Ectodermal cell (in vitro differentiated cells): ENCODE results near the gene ARHGAP31.
"Not testable (repeated sequence)": the region's sequence is repeated elsewhere in the genome, so short reads cannot be mapped to it uniquely, and the experiment has no call there.

Experiments used
- H3K27ac ChIP-seq: 2 replicates; pipeline ENCODE4 v1.7.0; 2013; ENCODE audit warnings: mild to moderate bottlenecking, low read depth, low read length; ENCODE audit not compliant: insufficient read depth, poor library complexity, severe bottlenecking
- H3K27me3 ChIP-seq: 2 replicates; pipeline ENCODE4 v1.7.0; 2013; ENCODE audit warnings: mild to moderate bottlenecking, low read length; ENCODE audit not compliant: insufficient read depth, control insufficient read depth, poor library complexity, severe bottlenecking
- H3K36me3 ChIP-seq: one replicate; pipeline ENCODE4 v1.7.0; 2013; ENCODE audit warnings: low read length; ENCODE audit not compliant: control insufficient read depth, insufficient read depth
- H3K4me1 ChIP-seq: one replicate; pipeline ENCODE4 v1.7.0; 2013; ENCODE audit warnings: low read length; ENCODE audit not compliant: control insufficient read depth, insufficient read depth
- H3K4me3 ChIP-seq: 2 replicates; pipeline ENCODE4 v1.7.0; 2013; ENCODE audit warnings: low read depth, low read length, control low read depth; ENCODE audit not compliant: insufficient read depth
- H3K9me3 ChIP-seq: 2 replicates; pipeline ENCODE4 v1.7.0; 2013; ENCODE audit warnings: mild to moderate bottlenecking, low read length, moderate library complexity; ENCODE audit not compliant: control insufficient read depth
- WGBS, 2 experiments: methylation state at CpG; one replicate each; pipeline ENCODE4 v1.1.7; 2013; ENCODE audit warnings: missing lambda C conversion rate in 2 of 2; 5-methylcytosine and 5-hydroxymethylcytosine counted together

ARHGAP31 gene

GRCh38 chr3:119330858-119331257, 36.7 kb downstream of the ARHGAP31 start:
- H3K36me3 ChIP-seq = no peaks in the 10 kb centered on the region
- H3K4me1 ChIP-seq = no peaks in the 10 kb centered on the region
- H3K27me3 ChIP-seq = no peaks in the 10 kb centered on the region
- no peaks in the 10 kb centered on the region for H3K9me3 ChIP-seq
- no peak overlapping the region for H3K27ac ChIP-seq
- 87 to 98% methylated on average over 4 of the region's 4 CpGs for WGBS, 2 experiments
- no peak overlapping the region for H3K4me3 ChIP-seq

GRCh38 chr3:119331661-119332060, 37.5 kb downstream of the ARHGAP31 start:
- no peak overlapping the region for H3K27ac ChIP-seq
- WGBS, 2 experiments = 67 to 70% methylated on average over 3 of the region's 3 CpGs

GRCh38 chr3:119333773-119334509, 39.8 kb downstream of the ARHGAP31 start:
- no peak overlapping the region for H3K27ac ChIP-seq
- H3K4me1 ChIP-seq = no peaks in the 10 kb centered on the region
- no peaks in the 10 kb centered on the region for H3K9me3 ChIP-seq
- no peaks in the 10 kb centered on the region for H3K36me3 ChIP-seq
- WGBS, 2 experiments = 90 to 96% methylated on average over 6 of the region's 6 CpGs
- no peaks in the 10 kb centered on the region for H3K27me3 ChIP-seq
- H3K4me3 ChIP-seq = no peak overlapping the region

More at GRCh38 chr3:119331661-119332060, 37.5 kb downstream of the ARHGAP31 start:
- Histone ChIP-seq H3K4me1 (no peaks in the 10 kb centered on the region), H3K27me3 (no peaks in the 10 kb centered on the region), H3K9me3 (no peaks in the 10 kb centered on the region), H3K4me3 (no peak overlapping the region), H3K36me3 (no peaks in the 10 kb centered on the region)

GRCh38 chr3:119336823-119337222, 42.6 kb downstream of the ARHGAP31 start:
- H3K36me3 ChIP-seq = no peaks in the 10 kb centered on the region
- 74 to 89% methylated on average over 5 of the region's 5 CpGs for WGBS, 2 experiments
- H3K4me1 ChIP-seq = no peaks in the 10 kb centered on the region
- H3K27ac ChIP-seq = no peak overlapping the region
- no peaks in the 10 kb centered on the region for H3K9me3 ChIP-seq
- H3K4me3 ChIP-seq = no peak overlapping the region
- H3K27me3 ChIP-seq = no peaks in the 10 kb centered on the region

GRCh38 chr3:119337407-119337806, 43.2 kb downstream of the ARHGAP31 start:
- WGBS, 2 experiments = 93 to 96% methylated on average over 6 of the region's 6 CpGs
- not testable (repeated sequence) for H3K9me3 ChIP-seq, H3K27me3 ChIP-seq, H3K36me3 ChIP-seq, H3K27ac ChIP-seq, H3K4me1 ChIP-seq, H3K4me3 ChIP-seq

- H3K4me3 ChIP-seq = no peak overlapping the region
- H3K4me1 ChIP-seq = no peaks in the 10 kb centered on the region
- H3K9me3 ChIP-seq = no peaks in the 10 kb centered on the region
- no peak overlapping the region for H3K27ac ChIP-seq
- no peaks in the 10 kb centered on the region for H3K27me3 ChIP-seq
- H3K36me3 ChIP-seq = no peaks in the 10 kb centered on the region
These were observed 44.6 kb downstream of the ARHGAP31 start for GRCh38 chr3:119338754-119339153.

- H3K4me1 ChIP-seq = no peaks in the 10 kb centered on the region
- H3K27ac ChIP-seq = no peak overlapping the region
- no peaks in the 10 kb centered on the region for H3K36me3 ChIP-seq
- WGBS, 2 experiments = 90 to 94% methylated on average over 1 of the region's 1 CpG
- no peak overlapping the region for H3K4me3 ChIP-seq
- no peaks in the 10 kb centered on the region for H3K27me3 ChIP-seq
- no peaks in the 10 kb centered on the region for H3K9me3 ChIP-seq
These were observed 45.8 kb downstream of the ARHGAP31 start for GRCh38 chr3:119340014-119340413.

GRCh38 chr3:119340446-119340845, 46.3 kb downstream of the ARHGAP31 start:
- no peak overlapping the region for H3K27ac ChIP-seq
- 93 to 94% methylated on average over 5 of the region's 5 CpGs for WGBS, 2 experiments

GRCh38 chr3:119342176-119342575, 48.0 kb downstream of the ARHGAP31 start:
- peaks cover 9% of the 10 kb centered on the region for H3K4me1 ChIP-seq
- no peak overlapping the region for H3K4me3 ChIP-seq

More at GRCh38 chr3:119340446-119340845, 46.3 kb downstream of the ARHGAP31 start:
- Histone ChIP-seq H3K4me1 (no peaks in the 10 kb centered on the region), H3K4me3 (no peak overlapping the region), H3K9me3 (no peaks in the 10 kb centered on the region), H3K27me3 (no peaks in the 10 kb centered on the region), H3K36me3 (no peaks in the 10 kb centered on the region)

GRCh38 chr3:119343719-119344118, 49.5 kb downstream of the ARHGAP31 start:
- Histone ChIP-seq H3K27ac (no peak overlapping the region), H3K27me3 (no peaks in the 10 kb centered on the region), H3K4me3 (no peak overlapping the region), H3K4me1 (peaks cover 16% of the 10 kb centered on the region), H3K9me3 (no peaks in the 10 kb centered on the region), H3K36me3 (no peaks in the 10 kb centered on the region)
- WGBS, 2 experiments = 86 to 91% methylated on average over 5 of the region's 5 CpGs

More at GRCh38 chr3:119342176-119342575, 48.0 kb downstream of the ARHGAP31 start:
- WGBS, 2 experiments = 100% methylated on average over 1 of the region's 1 CpG
- Histone ChIP-seq H3K36me3 (no peaks in the 10 kb centered on the region), H3K27ac (no peak overlapping the region), H3K9me3 (no peaks in the 10 kb centered on the region), H3K27me3 (no peaks in the 10 kb centered on the region)
